Endothelial cell of umbilical vein (primary cell): ENCODE results near the gene CHMP1A. TPM values are rescaled to one million over a fixed set of nuclear protein-coding genes. Genes with fewer than 3 reads are reported as not detected.
A peak's percentile ranks its signal among the peaks of the same experiment; 100 is the strongest.

Experiments used
- BruUV-seq: library from RNA; stranded (reverse); fragments of 400-500 nt; replicated peaks from 2 replicates; lab custom pipeline; 2021; lab: Mats Ljungman, UMichigan
- CTCF ChIA-PET: fragments of 300-600, 350-600 bp; sonication (Branson Sonifier 250); formaldehyde crosslinking; loops from one replicate; lab custom pipeline; 2021; ENCODE audit warnings: antibody characterized with exemption, inconsistent platforms; lab: Charles Lee
- POLR2A ChIA-PET: fragments of 300-600, 350-600 bp; sonication (Branson Sonifier 250); formaldehyde crosslinking; loops from one replicate; lab custom pipeline; 2021; ENCODE audit warnings: antibody characterized with exemption, inconsistent platforms; lab: Charles Lee
- DNase-seq: peaks from one replicate; pipeline ENCODE4 v3.0.0-alpha.2; 2011; ENCODE audit warnings: low read depth, low spot score
- FAIRE-seq: peaks from 2 replicates; lab custom pipeline; 2011; peaks lifted over from hg19 to GRCh38; lab: Jason Lieb, UNC
- H2AFZ ChIP-seq: 2 replicates; pipeline ENCODE4 v1.6.0; 2012; ENCODE audit warnings: low read depth, low read length, control low read depth, inconsistent platforms
- H3K27ac ChIP-seq: 2 replicates; pipeline ENCODE4 v1.5.1; 2011; ENCODE audit warnings: low read depth, mild to moderate bottlenecking, control low read depth, low read length, moderate library complexity; ENCODE audit not compliant: insufficient read depth
- H3K27me3 ChIP-seq, 2 experiments: 2 replicates each; pipeline versions ENCODE4 v1.6.0 to v1.6.1; 2011; ENCODE audit warnings: low read length in 2 of 2, mixed read lengths in 1 of 2; ENCODE audit not compliant: control insufficient read depth in 2 of 2, insufficient read depth in 2 of 2
- H3K36me3 ChIP-seq, 2 experiments: 2 replicates in 1 of 2; 3 replicates in 1 of 2; pipeline ENCODE4 v1.5.1; 2011; ENCODE audit warnings: low read length in 2 of 2, mild to moderate bottlenecking in 1 of 2, moderate library complexity in 1 of 2; ENCODE audit not compliant: control insufficient read depth in 2 of 2, insufficient read depth in 2 of 2; ENCODE audit errors: extremely low read depth in 1 of 2
- H3K4me1 ChIP-seq: 3 replicates; pipeline ENCODE4 v1.5.1; 2011; ENCODE audit warnings: mild to moderate bottlenecking, low read length; ENCODE audit not compliant: control insufficient read depth, insufficient read depth; ENCODE audit errors: extremely low read depth
- H3K4me2 ChIP-seq: 2 replicates; pipeline ENCODE4 v1.6.1; 2011; ENCODE audit warnings: low read length, control low read depth, mixed read lengths; ENCODE audit not compliant: insufficient read depth
- H3K4me3 ChIP-seq, 3 experiments: fragments of 200-600 bp in 1 of 3; sonication (generic), shearing (Covaris generic) in 1 of 3; replicated peaks in 1 of 3; 2 replicates each; pipeline ENCODE4 v1.5.1; 2011 to 2016; ENCODE audit warnings: control low read depth in 3 of 3, low read length in 3 of 3, mild to moderate bottlenecking in 2 of 3, inconsistent platforms in 1 of 3, low read depth in 1 of 3, moderate library complexity in 1 of 3; ENCODE audit not compliant: insufficient read depth in 1 of 3
- H3K79me2 ChIP-seq: 2 replicates; pipeline ENCODE4 v1.6.0; 2012; ENCODE audit warnings: low read length, inconsistent platforms; ENCODE audit not compliant: control insufficient read depth, insufficient read depth
- H3K9ac ChIP-seq: replicated peaks from 2 replicates; pipeline ENCODE3; 2011; ENCODE audit warnings: low read length, control low read depth; ENCODE audit not compliant: insufficient read depth; ENCODE audit errors: extremely low read depth
- H3K9me1 ChIP-seq: replicated peaks from 3 replicates; pipeline ENCODE4 v1.6.0; 2011; ENCODE audit warnings: mild to moderate bottlenecking, low read length; ENCODE audit not compliant: control insufficient read depth, insufficient read depth; ENCODE audit errors: extremely low read depth
- H3K9me3 ChIP-seq: replicated peaks from 2 replicates; pipeline ENCODE4 v1.5.1; 2012; ENCODE audit warnings: low read length, inconsistent platforms; ENCODE audit not compliant: control insufficient read depth, insufficient read depth
- H4K20me1 ChIP-seq: replicated peaks from 2 replicates; pipeline ENCODE3; 2011; ENCODE audit warnings: mild to moderate bottlenecking, low read length; ENCODE audit not compliant: control insufficient read depth, insufficient read depth; ENCODE audit errors: extremely low read depth
- CTCF ChIP-seq, 2 donors: IDR thresholded peaks; 1 replicate in 1 of 2; 2 replicates in 1 of 2; pipeline ENCODE4 v1.5.1; 2011; ENCODE audit warnings: low read length in 2 of 2, mild to moderate bottlenecking in 2 of 2, moderate library complexity in 2 of 2, control low read depth in 1 of 2, inconsistent platforms in 1 of 2, low read depth in 1 of 2; ENCODE audit not compliant: insufficient read depth in 1 of 2; ENCODE audit errors: extremely low read depth in 1 of 2
- EZH2 ChIP-seq: IDR thresholded peaks from 2 replicates; pipeline ENCODE4 v1.6.1; 2012; ENCODE audit warnings: borderline replicate concordance, low read depth, mild to moderate bottlenecking, moderate library complexity, low read length, inconsistent platforms; ENCODE audit not compliant: severe bottlenecking
- FOS ChIP-seq: IDR thresholded peaks from 2 replicates; pipeline ENCODE4 v1.6.1; 2011; ENCODE audit warnings: mild to moderate bottlenecking, low read length, moderate library complexity, borderline replicate concordance; ENCODE audit not compliant: insufficient read depth
- GATA2 ChIP-seq: IDR thresholded peaks from 2 replicates; pipeline ENCODE4 v1.7.0; 2011; ENCODE audit warnings: low read depth, mild to moderate bottlenecking, moderate library complexity, mixed read lengths, low read length; ENCODE audit not compliant: insufficient read length, insufficient read depth
- JUN ChIP-seq: IDR thresholded peaks from 2 replicates; pipeline ENCODE4 v1.6.1; 2011; ENCODE audit warnings: borderline replicate concordance, low read depth; ENCODE audit not compliant: insufficient read length, insufficient read depth
- MAX ChIP-seq: IDR thresholded peaks from 2 replicates; pipeline ENCODE4 v1.6.1; 2011; ENCODE audit not compliant: insufficient read depth, insufficient read length
- MYC ChIP-seq: IDR thresholded peaks from one replicate; pipeline ENCODE4 v1.6.1; 2011; ENCODE audit warnings: mild to moderate bottlenecking, low read depth, low read length
- POLR2A ChIP-seq: IDR thresholded peaks from 2 replicates; pipeline ENCODE4 v1.6.1; 2012; ENCODE audit warnings: low read depth, mild to moderate bottlenecking, control low read depth, low read length
- POLR2AphosphoS5 ChIP-seq: IDR thresholded peaks from 2 replicates; pipeline ENCODE4 v1.6.1; 2012; ENCODE audit warnings: low read depth, mild to moderate bottlenecking, control low read depth, low read length, moderate library complexity; ENCODE audit not compliant: insufficient read depth
- dilution Hi-C: fragments of 300-500 bp; cut with MboI; formaldehyde crosslinking; loops from one replicate; pipeline ENCODE4 v1.15.0; 2019; ENCODE audit warnings: low sequenced_read_pairs; ENCODE audit not compliant: extremely low pct_ligation_motif_present
- intact Hi-C: fragments of 100-400 bp; cut with micrococcal nuclease; formaldehyde crosslinking; loops from one replicate; pipeline ENCODE4 v1.10.0; 2022
- polyA plus RNA-seq, 4 experiments: library from polyadenylated mRNA; depleted of rRNA in 3 of 4; stranded (reverse) in 3 of 4; unstranded in 1 of 4; fragments of >200 nt; gene quantifications; 2 replicates each; pipeline versions ENCODE4 v1.2.1 to v1.2.3, GENCODE V29; 2011 to 2012; ENCODE audit warnings: missing spikeins in 1 of 4
- total RNA-seq: library from RNA; stranded (reverse); gene quantifications from 2 replicates; pipeline ENCODE4 v1.2.3, GENCODE V29; 2021

CHMP1A gene
- total and polyA plus RNA-seq, 2 donors (not counting 3 experiments of a cell fraction or from before 2014, with no cell fraction given): 83.9 to 101 TPM

GRCh38 chr16:89687092-89687940, 29.8 kb upstream of the CHMP1A start:
- intact Hi-C loops (no loop called here), dilution Hi-C loops (no loop called here)
- peaks cover 4% of the 10 kb centered on the region for H3K4me1 ChIP-seq
- FAIRE-seq (peak; percentile 75), DNase-seq (peak; percentile 51)
- H3K9me3 ChIP-seq: no peaks in the 10 kb centered on the region
- H4K20me1 ChIP-seq: no peaks in the 10 kb centered on the region
- TSS peak; percentile 29 for BruUV-seq
- H3K27ac ChIP-seq: peak overlapping the region; percentile 0
- peak overlapping the region; percentile 25 for H3K4me2 ChIP-seq
- POLR2A ChIA-PET: interaction anchor here (0.6 to 1.0 kb wide), 2 partner anchors 13 to 179 kb away, joined by 3 to 5 read pairs; no protein-coding TSS in a partner anchor
- peak overlapping the region; percentile 6 for H2AFZ ChIP-seq
- H3K27me3 ChIP-seq: no peaks in the 10 kb centered on the region
- peaks cover 3 to 16% of the 10 kb centered on the region in 2 experiments for H3K36me3 ChIP-seq
- TF ChIP-seq MYC (no peak), POLR2A (no peak), POLR2AphosphoS5 (no peak), JUN (no peak), FOS (no peak), GATA2 (no peak), MAX (peak; percentile 53), CTCF (IDR thresholded peaks at IDR 0.05; ENCODE audit: extremely low read depth in 1 of 2, insufficient read depth in 1 of 2, low read depth in 1 of 2, low read length in 2 of 2) (peak in 1 of 2 donors; percentile 9), EZH2 (no peak)
- peak overlapping the region; percentile 5 for H3K9ac ChIP-seq
- CTCF ChIA-PET: interaction anchor here (0.7 to 2.3 kb wide), 10 partner anchors 12 to 173 kb away, joined by 3 to 21 read pairs (median 3); partner anchors contain the start of genes CHMP1A and SPATA33
- H3K9me1 ChIP-seq: no peaks in the 10 kb centered on the region
- H3K4me3 ChIP-seq: peak overlapping the region; percentile 27 to 85 (median 35)
- H3K79me2 ChIP-seq: peaks cover 9% of the 10 kb centered on the region
